WTC11 (cell line): Measurements from ENCODE around the gene SOX6. TPM values are rescaled to one million over a fixed set of nuclear protein-coding genes. Genes with fewer than 3 reads are reported as not detected.

Experiments used
- ATAC-seq: fragments of 200-7000 bp; cut with Tn5 transposase; 2 replicates; pipeline ENCODE4 v1.10.0; 2021; ENCODE audit warnings: mild to moderate bottlenecking, moderate library complexity
- CTCF ChIA-PET: fragments of 300-600 bp; sonication (Branson Sonifier 250); formaldehyde crosslinking; loops from one replicate; lab custom pipeline; 2021; ENCODE audit warnings: antibody characterized with exemption; lab: Charles Lee
- POLR2A ChIA-PET: fragments of 350-600 bp; sonication (Branson Sonifier 250); formaldehyde crosslinking; loops from one replicate; lab custom pipeline; 2021; ENCODE audit warnings: antibody characterized with exemption; lab: Charles Lee
- DNase-seq: peaks from one replicate; pipeline ENCODE4 v3.0.0; 2021; ENCODE audit warnings: low spot score
- H3K27ac Mint-ChIP-seq: 2 replicates; pipeline ENCODE4 v1.8.0; 2021; ENCODE audit warnings: mixed read lengths
- H3K27me3 Mint-ChIP-seq: 2 replicates; pipeline ENCODE4 v1.8.0; 2021; ENCODE audit warnings: low read depth, mild to moderate bottlenecking, moderate library complexity, mixed read lengths
- H3K36me3 Mint-ChIP-seq: 2 replicates; pipeline ENCODE4 v1.8.0; 2021; ENCODE audit warnings: mixed read lengths
- H3K4me1 Mint-ChIP-seq: 2 replicates; pipeline ENCODE4 v1.8.0; 2022; ENCODE audit warnings: mixed read lengths
- H3K4me3 Mint-ChIP-seq: 2 replicates; pipeline ENCODE4 v1.8.0; 2021; ENCODE audit warnings: mild to moderate bottlenecking, moderate library complexity, mixed read lengths
- H3K9me3 Mint-ChIP-seq: 2 replicates; pipeline ENCODE4 v1.8.0; 2021; ENCODE audit warnings: mixed read lengths
- ATF3 ChIP-seq: sonication (generic); formaldehyde crosslinking; conservative IDR thresholded peaks from 2 replicates; pipeline ENCODE4 v1.8.1; 2022; ENCODE audit warnings: mild to moderate bottlenecking, missing genetic modification reagents
- CDX4 ChIP-seq: fragments of 250-450 bp; sonication (Bioruptor Pico); IDR thresholded peaks from 2 replicates; pipeline ENCODE4 v1.9.0; 2021; ENCODE audit warnings: moderate library complexity, mild to moderate bottlenecking, inconsistent platforms, borderline replicate concordance
- CREM ChIP-seq: sonication (generic); formaldehyde crosslinking; IDR thresholded peaks from 2 replicates; pipeline ENCODE4 v1.8.1; 2022; ENCODE audit warnings: mild to moderate bottlenecking, missing genetic modification reagents, moderate library complexity
- ERG ChIP-seq: fragments of 250-450 bp; sonication (Bioruptor Pico); IDR thresholded peaks from 2 replicates; pipeline ENCODE4 v1.8.0; 2021; ENCODE audit warnings: mild to moderate bottlenecking
- ESRRA ChIP-seq: sonication (generic); formaldehyde crosslinking; IDR thresholded peaks from 2 replicates; pipeline ENCODE4 v1.8.1; 2022; ENCODE audit warnings: mild to moderate bottlenecking, missing genetic modification reagents, borderline replicate concordance
- ETV6 ChIP-seq: sonication (generic); formaldehyde crosslinking; IDR thresholded peaks from 2 replicates; pipeline ENCODE4 v1.8.1; 2022; ENCODE audit warnings: mild to moderate bottlenecking, missing genetic modification reagents
- FOXP4 ChIP-seq: sonication (generic); formaldehyde crosslinking; IDR thresholded peaks from 2 replicates; pipeline ENCODE4 v1.8.0; 2022; ENCODE audit warnings: mild to moderate bottlenecking, missing genetic modification reagents
- HMGXB4 ChIP-seq: sonication (generic); formaldehyde crosslinking; IDR thresholded peaks from 2 replicates; pipeline ENCODE4 v1.8.1; 2023; ENCODE audit warnings: mild to moderate bottlenecking, moderate library complexity, missing genetic modification reagents
- JAZF1 ChIP-seq: fragments of 250-450 bp; sonication (Bioruptor Pico); IDR thresholded peaks from 2 replicates; pipeline ENCODE4 v1.9.0; 2021; ENCODE audit warnings: moderate library complexity, mild to moderate bottlenecking, inconsistent platforms
- TCF7 ChIP-seq: sonication (generic); formaldehyde crosslinking; IDR thresholded peaks from 2 replicates; pipeline ENCODE4 v1.8.0; 2022; ENCODE audit warnings: mild to moderate bottlenecking, low read depth, missing genetic modification reagents, moderate library complexity
- ZSCAN18 ChIP-seq: fragments of 250-450 bp; sonication (Bioruptor Pico); IDR thresholded peaks from 2 replicates; pipeline ENCODE4 v2.1.2; 2022; ENCODE audit warnings: mild to moderate bottlenecking, moderate library complexity
- total RNA-seq: library from RNA; stranded (reverse); gene quantifications from 3 replicates; pipeline ENCODE4 v1.2.3, GENCODE V29; 2021

Gene SOX6
- total RNA-seq, 1 experiment from 2014 or later, result 0.13 TPM

GRCh38 chr11:16239141-16240105 is 116.9 kb downstream of the SOX6 start:
- ChIA-PET POLR2A (no interaction called here), CTCF (no interaction called here)
- DNase-seq (no peak), ATAC-seq (no peak)
- Mint-ChIP-seq H3K4me3 (no peak overlapping the region), H3K27me3 (no peaks in the 10 kb centered on the region), H3K27ac (peak overlapping the region; percentile 71), H3K36me3 (no peaks in the 10 kb centered on the region), H3K9me3 (peaks cover 5% of the 10 kb centered on the region; the same call in 1 of the 2 replicates), H3K4me1 (peaks cover 6% of the 10 kb centered on the region; the same call in 1 of the 2 replicates)
- TF ChIP-seq ERG, result no peak
- TF ChIP-seq ETV6 (CRISPR knock-in tag), result no peak
- TF ChIP-seq CREM (CRISPR knock-in tag), result no peak
- TF ChIP-seq CDX4, result no peak
- no peak for TF ChIP-seq HMGXB4 (CRISPR knock-in tag)

- Mint-ChIP-seq H3K4me3 (no peak overlapping the region), H3K27ac (no peak overlapping the region), H3K4me1 (peaks cover 11% of the 10 kb centered on the region), H3K27me3 (no peaks in the 10 kb centered on the region), H3K36me3 (no peaks in the 10 kb centered on the region), H3K9me3 (no peaks in the 10 kb centered on the region)
- TF ChIP-seq TCF7 (CRISPR knock-in tag) (no peak), ESRRA (no peak), HMGXB4 (CRISPR knock-in tag) (no peak), ZSCAN18 (CRISPR knock-in tag) (no peak), ATF3 (CRISPR knock-in tag) (no peak), JAZF1 (CRISPR knock-in tag) (no peak), FOXP4 (no peak)
- POLR2A ChIA-PET, result no interaction called here
- CTCF ChIA-PET, result no interaction called here
- DNase-seq (no peak), ATAC-seq (no peak)
These were observed 130.1 kb downstream of the SOX6 start for GRCh38 chr11:16226245-16226644.
